ENCODE measurements around the gene FAM180A.
A peak's percentile ranks its signal among the peaks of the same experiment; 100 is the strongest.
"Not testable (repeated sequence)": the region's sequence is repeated elsewhere in the genome, so short reads cannot be mapped to it uniquely, and the experiment has no call there.

The FAM180A gene

DNA sequence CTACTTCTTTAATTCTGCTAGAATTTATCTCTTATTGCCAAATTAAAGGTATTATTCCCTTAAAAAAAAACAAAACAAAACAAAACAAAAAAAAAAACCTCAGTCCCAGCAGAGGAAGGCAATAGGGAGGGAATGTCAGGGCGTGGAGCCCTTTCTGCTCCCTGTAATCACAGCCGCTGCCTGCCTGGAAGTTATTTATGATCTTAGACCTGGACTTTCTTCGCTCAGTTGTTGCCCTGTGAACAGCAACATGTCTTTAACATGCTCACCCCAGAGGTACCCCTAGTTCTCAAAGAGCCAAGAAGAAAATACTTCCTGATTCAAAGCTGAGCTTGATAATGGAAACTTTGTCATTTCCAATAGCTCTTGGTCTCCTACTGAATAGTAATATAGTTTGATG is 7.7 kb downstream of the FAM180A start:
- Histone ChIP-seq H3K36me3 (ENCODE audit: insufficient read depth, low read length) (no peaks in the 10 kb centered on the region), H3K4me1 (ENCODE audit: insufficient read depth, low read length) (peaks cover 8% of the 10 kb centered on the region; the same call in 1 of the 2 replicates), H3K9me3 (ENCODE audit: control insufficient read depth, insufficient read depth, low read length) (no peaks in the 10 kb centered on the region), H3K9ac (ENCODE audit: low read depth, low read length) (no peak overlapping the region)

DNA sequence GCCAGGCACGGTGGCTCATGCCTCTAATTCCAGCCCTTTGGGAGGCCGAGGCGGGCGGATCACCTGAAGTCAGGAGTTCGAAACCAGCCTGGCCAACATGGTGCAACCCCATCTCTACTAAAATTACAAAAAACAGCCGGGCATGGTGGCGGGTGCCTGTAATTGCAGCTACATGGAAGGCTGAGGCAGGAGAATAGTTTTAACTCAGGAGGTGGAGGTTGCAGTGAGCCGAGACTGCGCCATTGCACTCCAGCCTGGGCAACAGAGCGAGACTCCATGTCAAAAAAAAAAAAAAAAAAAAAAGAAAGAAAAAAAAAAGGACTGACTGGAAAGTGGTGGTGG is 11.3 kb downstream of the FAM180A start:
- not testable (repeated sequence) for H3K9me3 ChIP-seq (ENCODE audit: control insufficient read depth, insufficient read depth, low read length); H3K36me3 ChIP-seq (ENCODE audit: insufficient read depth, low read length); H3K4me1 ChIP-seq (ENCODE audit: insufficient read depth, low read length); H3K9ac ChIP-seq (ENCODE audit: low read depth, low read length)

- Histone ChIP-seq H3K4me1 (ENCODE audit: insufficient read depth, low read length) (no peaks in the 10 kb centered on the region), H3K36me3 (ENCODE audit: insufficient read depth, low read length) (no peaks in the 10 kb centered on the region), H3K9me3 (ENCODE audit: control insufficient read depth, insufficient read depth, low read length) (no peaks in the 10 kb centered on the region), H3K9ac (ENCODE audit: low read depth, low read length) (no peak overlapping the region)
Observed at GRCh38 chr7:135736586-135737305, 11.9 kb downstream of the FAM180A start.

GRCh38 chr7:135734343-135734689 is 14.3 kb downstream of the FAM180A start:
- Histone ChIP-seq H3K36me3 (ENCODE audit: insufficient read depth, low read length) (no peaks in the 10 kb centered on the region), H3K9me3 (ENCODE audit: control insufficient read depth, insufficient read depth, low read length) (no peaks in the 10 kb centered on the region), H3K4me1 (ENCODE audit: insufficient read depth, low read length) (no peaks in the 10 kb centered on the region), H3K9ac (ENCODE audit: low read depth, low read length) (no peak overlapping the region)

- Histone ChIP-seq H3K9ac (ENCODE audit: low read depth, low read length) (no peak overlapping the region), H3K36me3 (ENCODE audit: insufficient read depth, low read length) (no peaks in the 10 kb centered on the region), H3K9me3 (ENCODE audit: control insufficient read depth, insufficient read depth, low read length) (no peaks in the 10 kb centered on the region), H3K4me1 (ENCODE audit: insufficient read depth, low read length) (no peaks in the 10 kb centered on the region)
Observed at GRCh38 chr7:135733603-135734342, 14.8 kb downstream of the FAM180A start.

GRCh38 chr7:135731131-135731530 is 17.5 kb downstream of the FAM180A start:
- no peak overlapping the region for H3K9ac ChIP-seq (ENCODE audit: low read depth, low read length)
- peaks cover 5% of the 10 kb centered on the region; the same call in 1 of the 2 replicates for H3K4me1 ChIP-seq (ENCODE audit: insufficient read depth, low read length)
- H3K9me3 ChIP-seq (ENCODE audit: control insufficient read depth, insufficient read depth, low read length) = no peaks in the 10 kb centered on the region
- no peaks in the 10 kb centered on the region for H3K36me3 ChIP-seq (ENCODE audit: insufficient read depth, low read length)

DNA sequence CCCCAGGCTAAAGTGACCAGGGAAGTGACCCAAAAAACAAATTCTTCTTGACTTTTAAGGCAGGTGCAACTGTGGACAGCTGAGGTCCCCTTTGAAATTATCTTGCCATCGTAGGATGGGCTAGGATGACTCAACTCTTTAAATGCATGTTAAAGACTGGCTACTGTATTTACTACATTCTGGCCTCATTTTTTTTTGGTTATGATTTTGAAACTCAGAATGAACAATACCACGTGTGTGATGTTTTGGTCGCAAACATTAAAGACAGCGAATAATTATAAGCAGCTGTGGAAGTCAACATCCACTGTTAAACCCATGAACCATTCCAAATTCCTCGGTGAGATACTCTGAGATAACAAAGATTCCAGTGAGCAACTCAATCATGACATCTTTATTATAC is 19.4 kb downstream of the FAM180A start:
- no peak overlapping the region for H3K9ac ChIP-seq (ENCODE audit: low read depth, low read length)
- H3K36me3 ChIP-seq (ENCODE audit: insufficient read depth, low read length) = no peaks in the 10 kb centered on the region
- peaks cover 5% of the 10 kb centered on the region; the same call in 1 of the 2 replicates for H3K4me1 ChIP-seq (ENCODE audit: insufficient read depth, low read length)
- H3K9me3 ChIP-seq (ENCODE audit: control insufficient read depth, insufficient read depth, low read length) = no peaks in the 10 kb centered on the region

GRCh38 chr7:135728136-135728669 is 20.4 kb downstream of the FAM180A start, which contains the start of gene SLC13A4:
SLC13A4 (minus strand) TSS chr7:135728186; CDS start chr7:135727496, 690 bp downstream.
- peak within 1 kb of the TSS; percentile 41; the same call in 1 of the 2 replicates for H3K9ac ChIP-seq (ENCODE audit: low read depth, low read length)
- no peaks in the 10 kb centered on the region for H3K9me3 ChIP-seq (ENCODE audit: control insufficient read depth, insufficient read depth, low read length)
- H3K4me1 ChIP-seq (ENCODE audit: insufficient read depth, low read length) = peaks cover 5% of the 10 kb centered on the region; the same call in 1 of the 2 replicates
- H3K36me3 ChIP-seq (ENCODE audit: insufficient read depth, low read length) = no peaks in the 10 kb centered on the region

- Histone ChIP-seq H3K9me3 (ENCODE audit: control insufficient read depth, insufficient read depth, low read length) (no peaks in the 10 kb centered on the region), H3K36me3 (ENCODE audit: insufficient read depth, low read length) (no peaks in the 10 kb centered on the region), H3K4me1 (ENCODE audit: insufficient read depth, low read length) (peaks cover 5% of the 10 kb centered on the region; the same call in 1 of the 2 replicates), H3K9ac (ENCODE audit: low read depth, low read length) (no peak overlapping the region; the same call in 1 of the 2 replicates)
Observed at GRCh38 chr7:135726911-135727673, 21.5 kb downstream of the FAM180A start.

- Histone ChIP-seq H3K9me3 (ENCODE audit: control insufficient read depth, insufficient read depth, low read length) (no peaks in the 10 kb centered on the region), H3K9ac (ENCODE audit: low read depth, low read length) (no peak overlapping the region), H3K36me3 (ENCODE audit: insufficient read depth, low read length) (no peaks in the 10 kb centered on the region), H3K4me1 (ENCODE audit: insufficient read depth, low read length) (peaks cover 5% of the 10 kb centered on the region; the same call in 1 of the 2 replicates)
Observed at GRCh38 chr7:135726276-135726788, 22.3 kb downstream of the FAM180A start.

GRCh38 chr7:135723411-135723810 is 25.2 kb downstream of the FAM180A start:
- no peaks in the 10 kb centered on the region for H3K36me3 ChIP-seq (ENCODE audit: insufficient read depth, low read length)
- H3K9me3 ChIP-seq (ENCODE audit: control insufficient read depth, insufficient read depth, low read length) = no peaks in the 10 kb centered on the region
- H3K9ac ChIP-seq (ENCODE audit: low read depth, low read length) = no peak overlapping the region
- H3K4me1 ChIP-seq (ENCODE audit: insufficient read depth, low read length) = peaks cover 5% of the 10 kb centered on the region; the same call in 1 of the 2 replicates

- Histone ChIP-seq H3K36me3 (ENCODE audit: insufficient read depth, low read length) (0 out of 2 replicates have a peak, but pooled peaks cover 3% of the 10 kb centered on the region), H3K4me1 (ENCODE audit: insufficient read depth, low read length) (0 out of 2 replicates have a peak, but pooled peaks cover 3% of the 10 kb centered on the region), H3K9me3 (ENCODE audit: control insufficient read depth, insufficient read depth, low read length) (no peaks in the 10 kb centered on the region), H3K9ac (ENCODE audit: low read depth, low read length) (no peak overlapping the region)
Observed at GRCh38 chr7:135721198-135721820, 27.3 kb downstream of the FAM180A start.

DNA sequence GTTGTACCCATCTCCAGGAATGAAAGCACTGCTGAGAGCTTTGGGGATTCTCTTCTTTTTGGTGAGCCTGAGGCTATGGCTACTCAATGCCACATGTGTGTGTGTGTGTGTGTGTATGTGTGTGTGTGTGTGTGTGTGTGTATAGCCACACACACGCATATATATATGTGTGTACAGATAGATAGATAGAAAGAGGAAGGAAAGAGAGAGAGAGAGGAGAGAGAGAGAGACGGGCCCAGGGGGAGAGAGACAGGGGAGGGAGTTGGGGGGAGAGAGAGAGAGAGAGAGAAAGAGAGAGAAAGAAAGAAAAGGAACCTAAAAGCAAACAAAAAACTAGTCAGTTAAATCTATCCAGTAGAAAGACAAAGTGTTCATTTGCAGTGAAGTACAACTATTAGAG is 28.9 kb downstream of the FAM180A start:
- Histone ChIP-seq H3K4me1 (ENCODE audit: insufficient read depth, low read length) (peaks cover 8% of the 10 kb centered on the region), H3K9me3 (ENCODE audit: control insufficient read depth, insufficient read depth, low read length) (no peaks in the 10 kb centered on the region)

More for the DNA sequence above, 28.9 kb downstream of the FAM180A start:
- Histone ChIP-seq H3K9ac (ENCODE audit: low read depth, low read length) (no peak overlapping the region), H3K36me3 (ENCODE audit: insufficient read depth, low read length) (0 out of 2 replicates have a peak, but pooled peaks cover 3% of the 10 kb centered on the region)

Measured in ES-I3 (cell line).